Calu3 (cell line): Measurements from ENCODE around the gene MDFI. TPM values are rescaled to one million over a fixed set of nuclear protein-coding genes. Genes with fewer than 3 reads are reported as not detected.

Experiments used
- BruUV-seq: library from RNA; stranded (reverse); fragments of 400-500 nt; replicated peaks from 2 replicates; lab custom pipeline; 2021; lab: Mats Ljungman, UMichigan
- CTCF ChIA-PET: fragments of 300-600 bp; sonication (Branson Sonifier 250); formaldehyde crosslinking; loops from one replicate; lab custom pipeline; 2022; ENCODE audit warnings: antibody characterized with exemption; lab: Charles Lee
- DNase-seq: peaks from one replicate; pipeline ENCODE4 v3.0.0; 2022
- H3K27ac Mint-ChIP-seq: one replicate; pipeline ENCODE4 v1.8.0; 2022; ENCODE audit warnings: mixed read lengths; ENCODE audit not compliant: unreplicated experiment
- H3K27me3 Mint-ChIP-seq: one replicate; pipeline ENCODE4 v1.8.0; 2022; ENCODE audit warnings: mixed read lengths; ENCODE audit not compliant: unreplicated experiment
- H3K36me3 Mint-ChIP-seq: one replicate; pipeline ENCODE4 v1.8.0; 2022; ENCODE audit warnings: mild to moderate bottlenecking, moderate library complexity, mixed read lengths; ENCODE audit not compliant: insufficient read depth, unreplicated experiment
- H3K4me1 Mint-ChIP-seq: one replicate; pipeline ENCODE4 v1.8.0; 2022; ENCODE audit warnings: mild to moderate bottlenecking, low read depth, mixed read lengths; ENCODE audit not compliant: unreplicated experiment
- H3K4me3 Mint-ChIP-seq: one replicate; pipeline ENCODE4 v1.8.0; 2022; ENCODE audit warnings: mild to moderate bottlenecking, low read depth, moderate library complexity, mixed read lengths; ENCODE audit not compliant: unreplicated experiment
- H3K9me3 Mint-ChIP-seq: one replicate; pipeline ENCODE4 v1.8.0; 2022; ENCODE audit warnings: low read depth, mixed read lengths; ENCODE audit not compliant: unreplicated experiment
- CTCF ChIP-seq: fragments of 200-600 bp; IDR thresholded peaks from one replicate; pipeline ENCODE4 v1.8.0; 2022; ENCODE audit warnings: antibody characterized with exemption; ENCODE audit not compliant: unreplicated experiment
- intact Hi-C: fragments of 100-400 bp; cut with micrococcal nuclease; formaldehyde crosslinking; loops from one replicate; pipeline ENCODE4 v1.10.0; 2022; ENCODE audit not compliant: unreplicated experiment
- total RNA-seq: library from RNA; stranded (reverse); gene quantifications from 2 replicates; pipeline ENCODE4 v1.2.3, GENCODE V29; 2022

Gene MDFI
- total RNA-seq, 1 experiment from 2014 or later = 19.7 TPM

- Mint-ChIP-seq H3K4me3 (no peak overlapping the region), H3K27ac (no peak overlapping the region), H3K27me3 (no peaks in the 10 kb centered on the region), H3K9me3 (no peaks in the 10 kb centered on the region), H3K4me1 (no peaks in the 10 kb centered on the region), H3K36me3 (peaks cover 2% of the 10 kb centered on the region)
- CTCF ChIA-PET = no interaction called here
- intact Hi-C loops = no loop called here
- no TSS peak for BruUV-seq
- DNase-seq = no peak
- TF ChIP-seq CTCF = no peak
These were observed 6.8 kb downstream of the MDFI start for GRCh38 chr6:41645007-41645618.

GRCh38 chr6:41646026-41646795 lies 7.9 kb downstream of the MDFI start:
- intact Hi-C loops = no loop called here
- H3K4me3 Mint-ChIP-seq = no peak overlapping the region
- H3K9me3 Mint-ChIP-seq = no peaks in the 10 kb centered on the region
- no peak for DNase-seq
- no peaks in the 10 kb centered on the region for H3K36me3 Mint-ChIP-seq
- BruUV-seq = no TSS peak
- no peak overlapping the region for H3K27ac Mint-ChIP-seq
- no peaks in the 10 kb centered on the region for H3K27me3 Mint-ChIP-seq
- no peaks in the 10 kb centered on the region for H3K4me1 Mint-ChIP-seq
- TF ChIP-seq CTCF = no peak
- CTCF ChIA-PET = no interaction called here

GRCh38 chr6:41647061-41647511 lies 8.8 kb downstream of the MDFI start:
- Mint-ChIP-seq H3K36me3 (peaks cover 4% of the 10 kb centered on the region), H3K27ac (no peak overlapping the region), H3K27me3 (no peaks in the 10 kb centered on the region), H3K4me1 (no peaks in the 10 kb centered on the region), H3K9me3 (no peaks in the 10 kb centered on the region), H3K4me3 (no peak overlapping the region)
- no peak for TF ChIP-seq CTCF
- intact Hi-C loops = no loop called here
- CTCF ChIA-PET = interaction anchor here (0.8 to 1.1 kb wide), 2 partner anchors 28 to 140 kb away, joined by 3 read pairs; partner anchors contain the start of gene TOMM6
- no TSS peak for BruUV-seq
- DNase-seq = no peak

GRCh38 chr6:41648070-41648585 lies 9.9 kb downstream of the MDFI start:
- H3K27me3 Mint-ChIP-seq = no peaks in the 10 kb centered on the region
- intact Hi-C loops = no loop called here

More at GRCh38 chr6:41648070-41648585, 9.9 kb downstream of the MDFI start:
- no peaks in the 10 kb centered on the region for H3K9me3 Mint-ChIP-seq
- H3K27ac Mint-ChIP-seq = no peak overlapping the region
- H3K4me1 Mint-ChIP-seq = no peaks in the 10 kb centered on the region
- no peak overlapping the region for H3K4me3 Mint-ChIP-seq
- peaks cover 5% of the 10 kb centered on the region for H3K36me3 Mint-ChIP-seq
- no TSS peak for BruUV-seq
- CTCF ChIA-PET = interaction anchor here (0.8 to 1.1 kb wide), 2 partner anchors 29 to 139 kb away, joined by 3 read pairs; partner anchors contain the start of gene TOMM6
- no peak for TF ChIP-seq CTCF
- no peak for DNase-seq
